Activated T-cell treated with anti-CD3 and anti-CD28 coated beads, Interleukin-2, amount 50 U/mL, for 24 hours (primary cell): ENCODE results near the gene DUSP16.
"Not testable (repeated sequence)": the region's sequence is repeated elsewhere in the genome, so short reads cannot be mapped to it uniquely, and the experiment has no call there.

ENCODE experiments used
- DNase-seq: peaks from one replicate; pipeline ENCODE4 v3.0.0-alpha.2; 2020
- H3K27ac Mint-ChIP-seq: 2 replicates; pipeline ENCODE4 v1.8.0; 2020; ENCODE audit warnings: mild to moderate bottlenecking, mixed read lengths
- H3K27me3 Mint-ChIP-seq: 2 replicates; pipeline ENCODE4 v1.8.0; 2020; ENCODE audit warnings: mixed read lengths
- H3K36me3 Mint-ChIP-seq: 2 replicates; pipeline ENCODE4 v1.8.0; 2020; ENCODE audit warnings: low read depth, mixed read lengths
- H3K4me1 Mint-ChIP-seq: 2 replicates; pipeline ENCODE4 v1.8.0; 2020; ENCODE audit warnings: low read depth, mixed read lengths
- H3K4me3 Mint-ChIP-seq: 2 replicates; pipeline ENCODE4 v1.8.0; 2020; ENCODE audit warnings: mild to moderate bottlenecking, moderate library complexity, mixed read lengths
- H3K9me3 Mint-ChIP-seq: 2 replicates; pipeline ENCODE4 v1.8.0; 2020; ENCODE audit warnings: mixed read lengths

Gene DUSP16

DNA sequence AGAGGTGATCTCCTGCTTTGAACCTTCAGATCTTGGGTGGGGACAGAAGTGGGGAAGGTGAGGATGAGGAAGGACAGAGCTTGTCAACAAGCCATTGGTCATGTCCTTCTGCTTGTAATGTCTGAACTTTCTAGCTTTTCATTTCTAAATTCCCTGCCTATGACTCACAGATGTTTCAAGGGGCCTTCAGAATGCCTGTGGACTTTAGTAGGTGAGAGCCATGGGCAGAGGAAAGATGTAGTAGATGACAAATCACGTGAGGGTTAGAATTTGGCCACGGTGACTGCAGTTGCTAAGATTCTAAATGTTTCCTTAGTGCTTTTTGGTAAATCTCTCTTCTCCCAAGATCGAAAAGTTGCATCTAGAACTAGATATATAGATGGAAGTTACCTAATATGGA lies 30.3 kb upstream of the DUSP16 start:
- no peak overlapping the region for H3K27ac Mint-ChIP-seq
- H3K4me3 Mint-ChIP-seq = no peak overlapping the region
- no peaks in the 10 kb centered on the region for H3K27me3 Mint-ChIP-seq
- peaks cover 4% of the 10 kb centered on the region for H3K4me1 Mint-ChIP-seq
- no peaks in the 10 kb centered on the region for H3K9me3 Mint-ChIP-seq
- no peak for DNase-seq
- H3K36me3 Mint-ChIP-seq = no peaks in the 10 kb centered on the region

DNA sequence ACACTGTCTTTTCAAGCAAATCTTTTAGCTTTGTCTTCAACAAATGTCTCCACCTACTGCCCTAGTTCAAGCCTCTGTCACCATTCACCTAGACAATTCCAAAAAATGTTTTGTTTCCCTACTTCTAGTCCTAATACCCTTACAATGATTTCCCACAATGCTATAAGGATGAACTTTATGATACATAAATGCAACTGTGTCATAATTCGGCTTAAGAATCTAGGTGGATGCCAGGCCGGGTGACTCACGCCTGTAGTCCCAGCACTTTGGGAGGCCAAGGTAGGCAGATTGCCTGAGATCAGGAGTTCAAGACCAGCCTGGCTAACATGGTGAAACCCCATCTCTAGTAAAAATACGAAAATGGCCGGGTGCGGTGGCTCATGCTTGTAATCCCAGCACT lies 28.3 kb upstream of the DUSP16 start:
- Mint-ChIP-seq H3K36me3 (no peaks in the 10 kb centered on the region), H3K27ac (no peak overlapping the region), H3K27me3 (no peaks in the 10 kb centered on the region), H3K4me1 (peaks cover 5% of the 10 kb centered on the region), H3K4me3 (no peak overlapping the region), H3K9me3 (no peaks in the 10 kb centered on the region)
- DNase-seq = no peak

DNA sequence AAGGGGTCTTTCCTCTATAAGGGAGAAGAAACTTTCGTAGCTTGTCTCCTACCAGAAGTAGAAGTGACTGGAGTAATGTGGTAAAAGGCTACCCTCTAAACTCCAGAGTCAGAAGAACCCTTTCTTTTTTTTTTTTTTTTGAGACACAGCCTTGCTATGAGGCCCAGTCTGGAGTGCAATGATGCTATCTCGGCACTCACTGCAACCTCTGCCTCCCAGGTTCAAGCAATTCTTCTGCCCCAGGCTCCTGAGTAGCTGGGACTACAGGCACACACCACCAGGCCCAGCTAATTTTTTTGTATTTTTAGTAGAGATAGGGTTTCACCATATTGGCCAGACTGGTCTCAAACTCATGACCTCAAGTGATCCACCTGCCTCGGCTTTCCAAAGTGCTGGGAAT lies 25.8 kb upstream of the DUSP16 start:
- DNase-seq, H3K27ac Mint-ChIP-seq, H3K9me3 Mint-ChIP-seq, H3K4me3 Mint-ChIP-seq, H3K36me3 Mint-ChIP-seq, H3K27me3 Mint-ChIP-seq: not testable (repeated sequence)
- peaks cover 23% of the 10 kb centered on the region for H3K4me1 Mint-ChIP-seq

DNA sequence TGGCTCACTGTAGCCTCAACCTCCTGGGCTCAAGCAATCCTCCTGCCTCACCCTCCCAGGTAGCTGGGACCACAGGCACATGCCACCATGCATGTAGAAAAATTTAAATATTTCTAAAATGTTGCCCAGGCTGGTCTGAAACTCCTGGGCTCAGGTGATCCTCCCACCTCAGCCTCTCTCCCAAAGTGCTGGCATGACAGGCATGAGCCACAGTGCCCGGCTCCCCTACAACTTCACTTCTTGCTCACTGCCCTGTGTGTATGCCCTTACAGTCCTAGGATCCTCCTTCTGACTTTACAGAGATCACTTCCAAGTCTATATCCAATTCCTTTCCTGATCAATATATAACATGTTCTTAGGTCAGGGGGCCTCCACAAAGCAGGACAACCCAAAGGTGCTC lies 25.2 kb upstream of the DUSP16 start:
- no peaks in the 10 kb centered on the region for H3K9me3 Mint-ChIP-seq
- H3K27ac Mint-ChIP-seq = no peak overlapping the region
- H3K4me3 Mint-ChIP-seq = no peak overlapping the region
- no peak for DNase-seq
- H3K27me3 Mint-ChIP-seq = no peaks in the 10 kb centered on the region
- H3K36me3 Mint-ChIP-seq = no peaks in the 10 kb centered on the region
- peaks cover 27% of the 10 kb centered on the region for H3K4me1 Mint-ChIP-seq

DNA sequence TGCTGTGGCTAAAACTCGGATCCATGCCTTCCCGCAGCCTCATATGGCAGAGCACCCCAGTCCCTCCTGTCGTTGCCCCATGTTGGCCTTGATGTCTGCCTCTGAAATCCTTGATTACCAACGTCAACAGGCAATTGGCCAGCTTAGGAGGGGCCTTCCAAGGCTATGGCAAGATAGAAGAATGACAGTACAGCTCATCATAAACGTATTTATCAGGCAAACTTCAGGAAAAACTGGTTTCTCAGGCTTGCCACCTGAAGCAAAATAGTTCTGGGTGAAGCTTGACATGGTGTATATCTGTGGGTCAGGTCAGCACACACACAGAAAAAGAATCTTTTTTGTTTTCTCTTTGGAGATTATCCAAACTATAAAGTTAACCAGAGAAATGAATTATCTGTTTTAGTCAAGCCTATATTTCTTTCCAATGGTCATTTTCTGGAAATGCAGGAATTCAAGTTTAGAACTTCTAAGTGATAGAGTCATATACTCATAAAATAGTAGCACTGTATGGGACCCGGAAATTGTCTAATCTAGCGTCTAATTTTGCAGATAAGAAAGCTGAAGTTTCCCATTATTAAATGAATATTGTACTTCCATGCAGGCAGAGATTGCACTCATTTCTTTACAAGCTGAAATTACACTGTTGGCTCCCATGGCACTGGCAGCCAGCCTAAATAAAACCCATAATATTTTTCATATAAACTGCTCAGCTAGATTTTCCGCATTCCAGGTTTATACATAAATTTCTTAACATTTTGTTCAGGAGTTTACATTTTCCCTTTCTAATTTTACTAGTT lies 24.4 kb upstream of the DUSP16 start:
- no peaks in the 10 kb centered on the region for H3K9me3 Mint-ChIP-seq
- no peaks in the 10 kb centered on the region for H3K36me3 Mint-ChIP-seq

DNA sequence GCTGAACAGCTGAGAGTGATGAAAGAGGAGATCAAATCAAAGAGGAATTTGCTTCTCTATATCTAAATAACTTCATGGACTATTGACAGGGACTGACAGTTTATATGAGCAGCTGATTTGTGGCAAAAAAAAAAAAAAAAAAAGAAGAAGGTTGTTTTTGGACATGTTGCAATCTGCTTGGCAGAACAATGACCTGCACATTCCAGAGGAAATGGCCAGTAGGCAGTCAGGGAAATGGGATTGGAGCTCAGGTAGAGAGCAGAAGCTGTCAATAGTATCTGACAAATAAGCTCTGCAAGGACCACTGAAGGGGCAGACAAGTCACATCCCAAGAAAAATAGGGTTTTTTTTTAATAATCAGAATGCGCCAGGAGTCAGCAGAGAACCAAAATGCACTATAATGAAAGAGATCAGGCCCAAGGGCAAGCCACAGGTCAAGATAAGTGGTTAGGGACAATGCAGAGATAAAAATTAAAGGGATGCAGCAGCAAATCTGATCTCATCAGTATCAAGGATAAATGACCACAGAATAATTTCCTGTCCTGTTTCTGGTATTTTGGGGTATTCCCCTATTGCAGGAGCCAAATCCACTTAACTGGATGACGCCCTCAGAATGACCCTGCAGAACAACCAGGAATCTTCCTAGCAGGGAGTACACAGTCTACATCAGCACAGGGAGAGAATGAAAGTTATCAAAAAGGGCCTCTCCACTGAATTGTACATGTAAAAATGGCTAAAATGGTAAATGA lies 22.6 kb upstream of the DUSP16 start:
- H3K4me1 Mint-ChIP-seq = peaks cover 40% of the 10 kb centered on the region

More for the DNA sequence above, 24.4 kb upstream of the DUSP16 start:
- Mint-ChIP-seq H3K4me1 (peaks cover 34% of the 10 kb centered on the region), H3K27me3 (no peaks in the 10 kb centered on the region), H3K27ac (no peak overlapping the region), H3K4me3 (no peak overlapping the region)
- DNase-seq = no peak

DNA sequence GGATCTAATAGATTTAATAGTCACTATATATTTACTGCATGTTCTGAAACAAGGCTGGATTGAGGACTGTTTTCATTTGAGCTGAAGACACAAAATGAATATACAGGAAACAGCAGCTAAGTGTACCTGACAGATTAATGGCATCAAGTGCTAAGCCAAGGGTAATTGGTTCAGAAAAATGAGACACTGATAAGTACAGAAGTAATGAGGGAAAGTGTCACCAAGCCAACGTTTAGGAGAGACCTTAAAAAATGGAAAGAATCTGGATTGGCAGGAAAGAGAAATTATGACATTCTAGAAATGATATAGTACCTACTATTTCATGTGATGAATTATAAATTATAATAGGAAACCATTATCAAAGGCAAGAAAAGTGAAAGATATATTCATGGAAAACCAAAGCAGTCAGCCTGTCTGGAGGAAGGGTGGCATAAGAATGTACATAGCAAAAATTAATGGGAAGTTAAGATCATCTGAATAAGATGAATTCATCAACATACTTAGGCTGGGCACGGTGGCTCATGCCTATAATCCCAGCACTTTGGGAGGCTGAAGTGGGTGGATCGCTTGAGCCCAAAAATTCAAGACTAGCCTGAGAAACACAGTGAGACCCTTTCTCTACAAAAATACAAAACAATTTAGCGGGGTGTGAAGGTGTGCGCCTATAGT lies 21.0 kb upstream of the DUSP16 start:
- H3K9me3 Mint-ChIP-seq = no peaks in the 10 kb centered on the region
- H3K27me3 Mint-ChIP-seq = no peaks in the 10 kb centered on the region
- no peak overlapping the region for H3K4me3 Mint-ChIP-seq
- peaks cover 40% of the 10 kb centered on the region for H3K4me1 Mint-ChIP-seq
- no peak for DNase-seq
- no peaks in the 10 kb centered on the region for H3K36me3 Mint-ChIP-seq
- H3K27ac Mint-ChIP-seq = peak overlapping the region; percentile 87

More for the DNA sequence above, 22.6 kb upstream of the DUSP16 start:
- Mint-ChIP-seq H3K27ac (no peak overlapping the region), H3K27me3 (no peaks in the 10 kb centered on the region), H3K4me3 (no peak overlapping the region), H3K9me3 (no peaks in the 10 kb centered on the region), H3K36me3 (no peaks in the 10 kb centered on the region)
- no peak for DNase-seq

DNA sequence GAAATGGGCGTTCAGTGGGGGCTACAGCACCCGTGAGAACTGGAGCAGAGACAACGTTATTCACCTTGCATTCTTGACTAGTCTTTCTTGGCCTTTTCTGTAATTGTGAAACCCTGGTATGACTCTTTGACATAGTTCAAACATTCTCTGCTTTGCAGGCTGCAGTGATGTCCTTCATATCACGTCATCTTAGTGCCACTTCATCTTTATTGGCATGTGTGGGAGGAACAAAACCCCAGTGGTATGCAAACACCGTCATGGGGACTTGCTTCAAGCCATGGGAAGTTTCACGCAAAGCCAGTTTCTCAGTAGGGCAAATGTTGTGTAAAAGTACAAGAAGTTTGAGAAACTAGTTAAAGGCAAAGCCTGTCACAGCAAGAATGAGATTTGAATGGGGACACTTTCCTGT lies 20.2 kb upstream of the DUSP16 start:
- Mint-ChIP-seq H3K27me3 (no peaks in the 10 kb centered on the region), H3K4me3 (peak overlapping the region; percentile 55), H3K36me3 (no peaks in the 10 kb centered on the region), H3K9me3 (no peaks in the 10 kb centered on the region), H3K4me1 (peaks cover 45% of the 10 kb centered on the region), H3K27ac (peak overlapping the region; percentile 87)
- DNase-seq = peak; percentile 47

DNA sequence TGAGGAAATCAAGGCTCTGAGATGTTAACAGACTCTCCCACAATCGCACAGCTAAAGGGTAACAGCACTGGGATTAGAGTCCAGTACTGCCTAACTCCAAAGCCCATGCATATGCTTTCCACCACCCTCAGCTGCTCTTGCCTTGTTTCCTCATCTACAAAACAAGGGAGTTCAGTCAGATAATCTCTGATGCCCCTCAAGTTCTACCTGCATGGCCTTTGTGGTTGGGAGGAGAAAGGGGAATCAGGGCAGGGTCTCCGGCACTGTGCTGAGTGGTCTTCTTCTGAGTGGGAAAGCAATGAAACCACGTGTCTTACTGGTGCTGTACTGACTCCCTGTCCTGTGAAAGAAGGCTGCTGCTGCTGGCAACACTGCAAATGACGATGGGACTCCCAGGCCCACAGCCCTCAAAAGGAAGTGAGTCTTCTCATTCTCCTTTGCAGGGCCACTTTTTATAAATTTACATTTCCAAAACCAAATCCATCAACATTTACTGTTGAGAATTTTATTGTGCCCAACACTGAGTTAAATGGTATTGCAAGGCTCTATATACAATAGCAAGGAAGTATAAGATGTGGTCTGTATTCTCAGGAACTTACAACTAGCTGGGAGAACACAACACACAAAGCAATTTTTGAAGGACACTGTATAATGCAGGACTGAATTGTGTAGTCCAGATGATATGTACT lies 19.7 kb upstream of the DUSP16 start:
- H3K4me3 Mint-ChIP-seq = peak overlapping the region; percentile 55
- H3K27me3 Mint-ChIP-seq = no peaks in the 10 kb centered on the region
- peak overlapping the region; percentile 87 for H3K27ac Mint-ChIP-seq
- H3K9me3 Mint-ChIP-seq = no peaks in the 10 kb centered on the region
- no peak for DNase-seq
- H3K4me1 Mint-ChIP-seq = peaks cover 49% of the 10 kb centered on the region
- H3K36me3 Mint-ChIP-seq = no peaks in the 10 kb centered on the region

DNA sequence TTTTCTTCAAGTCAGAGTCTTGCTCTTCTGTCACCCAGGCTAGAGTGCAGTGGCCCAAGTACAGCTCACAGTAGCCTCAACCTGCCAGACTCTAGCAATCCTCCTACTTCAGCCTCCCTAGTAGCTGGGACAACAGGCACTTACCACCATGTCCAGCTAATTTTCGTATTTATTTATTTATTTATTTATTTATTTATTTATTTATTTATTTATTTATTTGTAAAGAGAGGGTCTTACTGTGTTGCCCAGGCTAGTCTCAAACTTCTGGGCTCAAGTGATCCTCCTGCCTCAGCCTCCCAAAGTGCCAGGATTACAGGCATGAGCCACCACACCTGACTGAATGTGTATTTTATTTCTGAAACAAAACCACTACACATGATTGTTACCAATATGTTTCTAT lies 18.1 kb upstream of the DUSP16 start:
- not testable (repeated sequence) for H3K36me3 Mint-ChIP-seq, DNase-seq, H3K27ac Mint-ChIP-seq, H3K4me3 Mint-ChIP-seq, H3K9me3 Mint-ChIP-seq, H3K27me3 Mint-ChIP-seq
- H3K4me1 Mint-ChIP-seq = peaks cover 45% of the 10 kb centered on the region

DNA sequence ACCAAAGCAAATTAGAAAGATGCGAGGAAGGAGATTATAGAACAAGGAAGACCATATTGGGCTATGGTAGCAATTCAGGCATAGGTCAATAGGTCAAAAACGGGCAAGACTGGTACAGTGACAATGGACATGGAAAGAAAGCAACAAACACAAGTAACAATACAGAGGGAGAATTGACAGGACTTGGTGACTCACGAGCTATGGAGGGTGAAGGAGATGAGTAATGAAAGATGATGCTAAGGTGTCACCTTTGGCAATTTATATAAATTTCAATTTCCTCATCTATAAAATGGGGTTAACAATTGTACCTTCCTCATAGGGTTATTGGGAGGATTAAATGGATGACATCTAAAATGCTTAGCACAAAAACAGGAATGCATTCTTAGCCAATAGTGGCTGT lies 15.1 kb upstream of the DUSP16 start:
- Mint-ChIP-seq H3K36me3 (no peaks in the 10 kb centered on the region), H3K27ac (no peak overlapping the region), H3K4me3 (no peak overlapping the region), H3K9me3 (no peaks in the 10 kb centered on the region), H3K27me3 (no peaks in the 10 kb centered on the region), H3K4me1 (peaks cover 24% of the 10 kb centered on the region)
- DNase-seq = no peak

DNA sequence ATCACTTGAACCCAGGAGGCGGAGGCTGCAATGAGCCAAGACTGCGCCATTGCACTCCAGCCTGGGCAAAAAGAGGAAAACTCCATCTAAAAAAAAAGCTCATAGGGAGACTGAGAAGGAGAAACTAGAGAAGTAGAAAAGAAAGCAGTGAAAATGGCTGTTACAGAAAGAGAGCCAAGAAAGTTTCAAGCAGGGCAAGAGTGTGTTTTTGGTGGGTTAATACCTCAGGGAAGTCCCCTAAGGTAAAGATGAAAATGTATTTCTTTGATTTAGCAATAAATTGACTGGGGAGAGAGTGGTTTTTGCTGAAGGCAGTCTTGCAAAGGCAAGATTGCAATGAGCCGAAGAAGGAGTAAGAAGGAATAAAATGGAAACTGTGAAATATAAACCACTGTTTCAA lies 10.0 kb upstream of the DUSP16 start:
- no peak overlapping the region for H3K27ac Mint-ChIP-seq
- H3K9me3 Mint-ChIP-seq = no peaks in the 10 kb centered on the region
- no peak for DNase-seq
- peaks cover 9% of the 10 kb centered on the region for H3K4me1 Mint-ChIP-seq
- no peaks in the 10 kb centered on the region for H3K36me3 Mint-ChIP-seq
- no peak overlapping the region for H3K4me3 Mint-ChIP-seq
- no peaks in the 10 kb centered on the region for H3K27me3 Mint-ChIP-seq

DNA sequence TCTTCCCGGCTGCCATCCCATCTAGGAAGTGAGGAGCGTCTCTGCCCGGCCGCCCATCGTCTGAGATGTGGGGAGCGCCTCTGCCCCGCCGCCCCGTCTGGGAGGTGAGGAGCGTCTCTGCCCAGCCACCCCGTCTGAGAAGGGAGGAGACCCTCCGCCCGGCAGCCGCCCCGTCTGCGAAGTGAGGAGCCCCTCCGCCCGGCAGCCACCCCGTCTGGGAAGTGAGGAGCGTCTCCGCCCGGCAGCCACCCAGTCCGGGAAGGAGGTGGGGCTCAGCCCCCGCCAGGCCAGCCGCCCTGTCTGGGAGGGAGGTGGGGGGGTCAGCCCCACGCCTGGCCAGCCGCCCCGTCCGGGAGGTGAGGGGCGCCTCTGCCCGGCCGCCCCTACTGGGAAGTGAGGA lies 3.3 kb upstream of the DUSP16 start:
- not testable (repeated sequence) for H3K36me3 Mint-ChIP-seq, DNase-seq, H3K27me3 Mint-ChIP-seq, H3K4me3 Mint-ChIP-seq, H3K9me3 Mint-ChIP-seq, H3K27ac Mint-ChIP-seq
- peaks cover 15% of the 10 kb centered on the region for H3K4me1 Mint-ChIP-seq

DNA sequence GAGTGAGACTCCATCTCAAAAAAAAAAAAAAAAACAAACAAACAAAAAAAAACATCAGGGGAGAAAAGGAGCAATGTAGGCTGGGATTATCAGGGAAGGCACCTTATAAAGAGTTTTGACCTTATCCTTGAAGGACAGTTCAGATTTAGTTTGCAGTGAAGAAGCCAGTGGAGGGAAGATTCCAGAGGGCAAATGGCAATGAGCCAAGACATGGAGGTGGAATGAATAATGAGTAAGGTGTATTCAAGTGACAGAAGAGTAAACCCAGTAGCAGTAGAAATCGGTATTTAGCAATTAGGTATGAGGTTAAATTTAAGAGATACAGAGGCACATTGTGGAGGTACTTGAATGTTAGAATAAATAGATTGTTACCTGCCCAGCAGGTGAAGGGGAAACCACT lies 2.2 kb upstream of the DUSP16 start:
- Mint-ChIP-seq H3K27ac (no peak overlapping the region), H3K4me3 (no peak overlapping the region), H3K4me1 (peaks cover 22% of the 10 kb centered on the region), H3K27me3 (no peaks in the 10 kb centered on the region), H3K36me3 (peaks cover 14% of the 10 kb centered on the region), H3K9me3 (peaks cover 3% of the 10 kb centered on the region)
- no peak for DNase-seq
